ENCODE measurements around the gene USP25.
"Not testable (repeated sequence)": the region's sequence is repeated elsewhere in the genome, so short reads cannot be mapped to it uniquely, and the experiment has no call there.

Gene USP25

DNA sequence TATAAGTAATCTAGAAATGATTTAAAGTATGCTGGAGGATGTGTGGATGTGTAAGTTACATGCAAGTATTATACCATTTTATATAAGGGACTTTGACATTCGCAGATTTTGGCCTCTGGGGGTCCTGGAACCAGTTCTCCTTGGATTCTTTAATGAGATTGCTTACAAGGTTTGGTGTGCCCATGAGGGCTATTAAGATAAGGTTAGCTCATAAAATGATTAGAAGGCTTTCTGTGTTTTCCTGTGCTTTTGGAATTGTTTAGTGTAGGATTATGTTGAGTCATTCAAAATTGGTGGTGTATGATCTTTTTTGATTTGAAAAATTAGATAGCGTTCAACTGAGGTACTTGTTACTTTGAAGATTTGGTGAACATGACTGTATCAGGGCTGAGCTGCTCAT, 5.6 kb downstream of the USP25 start:
- no peak for DNase-seq

DNA sequence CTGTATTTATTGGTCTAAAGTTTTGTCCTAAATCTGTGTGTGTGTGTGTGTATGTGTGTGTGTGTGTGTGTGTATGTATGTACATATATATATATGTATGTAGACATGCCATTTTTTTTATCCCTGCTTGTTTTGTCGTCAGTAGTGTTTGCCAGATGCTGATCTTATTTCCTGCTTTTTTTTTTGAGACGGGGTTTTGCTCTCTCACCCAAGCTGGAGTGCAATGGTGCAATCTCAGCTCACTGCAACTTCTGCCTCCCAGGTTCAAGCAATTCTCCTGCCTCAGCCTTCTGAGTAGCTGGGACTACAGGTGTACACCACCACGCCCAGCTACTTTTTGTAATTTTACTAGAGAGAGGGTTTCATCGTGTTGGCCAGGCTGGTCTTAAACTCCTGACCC, 6.1 kb downstream of the USP25 start:
- not testable (repeated sequence) for DNase-seq

DNA sequence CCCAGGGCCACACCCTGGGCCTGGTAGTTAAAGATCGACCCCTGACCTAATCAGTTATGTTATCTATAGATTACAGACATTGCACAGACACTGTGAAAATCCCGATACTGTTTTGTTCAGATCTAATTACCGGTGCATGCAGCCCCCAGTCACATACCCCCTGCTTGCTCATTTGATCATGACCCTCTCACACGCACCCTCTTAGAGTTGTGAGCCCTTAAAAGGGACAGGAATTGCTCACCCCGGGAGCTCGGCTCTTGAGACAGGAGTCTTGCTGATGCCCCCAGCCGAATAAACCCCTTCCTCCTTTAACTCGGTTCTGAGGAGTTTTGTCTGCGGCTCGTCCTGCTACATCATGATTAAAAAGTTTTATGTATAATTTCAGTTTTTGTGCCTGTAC, 9.0 kb downstream of the USP25 start:
- DNase-seq, result not testable (repeated sequence)

DNA sequence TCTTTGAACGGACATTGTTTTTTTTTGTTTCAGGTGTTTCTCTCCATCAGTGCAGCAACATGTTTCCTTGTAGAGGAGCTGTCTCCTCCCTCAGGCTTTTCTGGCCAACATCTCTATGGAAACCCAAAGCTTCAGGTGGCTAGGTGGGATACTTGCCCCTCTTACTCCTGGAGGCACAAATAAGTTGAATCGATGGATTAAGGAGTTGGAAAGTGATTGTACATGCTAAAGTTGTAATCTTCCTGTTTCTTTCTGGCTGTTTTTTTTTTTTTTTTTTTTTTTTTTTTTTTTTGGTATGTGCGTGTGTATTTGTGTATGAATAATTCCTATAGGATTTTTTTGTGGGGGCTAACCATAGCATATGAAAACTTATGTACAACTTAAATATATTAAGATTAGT, 10.6 kb downstream of the USP25 start:
- DNase-seq, result no peak

DNA sequence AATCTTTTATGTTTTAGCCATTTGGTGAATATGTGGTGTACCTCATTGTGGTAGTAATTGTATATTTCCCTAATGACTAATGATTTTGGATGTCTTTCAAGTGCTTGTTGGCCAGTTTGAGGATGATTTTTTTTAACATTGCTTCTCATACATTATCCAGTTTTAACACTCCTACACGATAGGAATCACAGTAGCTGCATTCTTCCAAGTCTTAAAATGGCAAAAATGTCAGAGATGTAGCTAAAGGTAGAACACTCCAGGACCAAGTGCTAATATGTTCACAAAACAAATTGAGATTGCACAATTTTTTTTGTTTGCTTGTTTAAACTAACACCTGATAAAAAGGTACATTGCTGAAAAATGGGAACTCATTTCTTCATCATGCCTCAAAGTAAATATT, 11.7 kb downstream of the USP25 start:
- DNase-seq, result no peak

DNA sequence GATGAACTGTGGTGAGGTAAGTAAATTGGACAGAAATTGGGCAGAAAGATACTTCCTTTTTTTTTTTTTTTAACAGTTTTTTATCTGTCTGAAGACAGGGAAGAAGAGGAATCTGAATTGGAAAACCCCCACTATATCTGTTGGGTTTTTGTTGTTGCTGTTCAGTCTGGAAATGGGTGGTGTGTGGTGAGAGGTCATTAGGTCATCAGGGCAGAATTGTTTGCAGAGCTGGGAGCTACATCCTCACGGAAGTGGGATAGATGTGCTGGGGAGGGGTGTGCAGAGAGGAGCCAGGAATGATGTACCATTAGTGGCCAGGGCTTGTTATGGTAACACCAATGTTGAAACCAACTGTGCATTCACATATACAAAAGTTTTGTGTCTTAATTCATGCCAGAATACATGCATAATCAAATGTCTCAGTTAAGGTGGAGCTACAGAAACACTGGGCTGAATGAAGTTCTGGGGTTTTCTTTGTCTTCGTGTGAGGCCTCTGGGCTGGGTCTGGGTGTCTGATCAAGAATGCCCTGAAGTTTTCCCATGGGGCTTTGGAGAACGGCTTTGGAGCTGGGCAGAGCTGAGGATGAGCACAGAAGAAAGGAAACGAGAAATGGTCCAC, 12.4 kb downstream of the USP25 start:
- no peak for DNase-seq

DNA sequence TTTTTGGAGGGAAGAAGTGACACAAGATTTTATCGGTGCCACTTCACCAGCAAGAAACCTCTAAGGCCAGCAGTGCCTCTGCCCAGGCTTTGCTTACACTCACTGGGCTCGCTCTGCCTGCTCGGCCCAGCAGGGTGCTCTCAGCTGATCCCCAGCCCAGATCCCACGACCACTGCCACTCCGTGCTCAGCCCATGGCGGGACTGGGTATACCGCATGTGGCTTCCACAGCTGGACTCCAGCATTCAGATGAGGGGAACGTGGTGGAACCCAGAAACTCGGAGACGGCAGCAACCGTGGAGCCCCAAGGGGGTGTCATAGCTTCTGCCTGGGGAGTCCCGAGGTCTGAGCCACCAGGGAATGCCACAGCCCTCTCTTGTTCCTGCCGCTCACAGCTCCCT, 12.9 kb downstream of the USP25 start:
- DNase-seq, result no peak

DNA sequence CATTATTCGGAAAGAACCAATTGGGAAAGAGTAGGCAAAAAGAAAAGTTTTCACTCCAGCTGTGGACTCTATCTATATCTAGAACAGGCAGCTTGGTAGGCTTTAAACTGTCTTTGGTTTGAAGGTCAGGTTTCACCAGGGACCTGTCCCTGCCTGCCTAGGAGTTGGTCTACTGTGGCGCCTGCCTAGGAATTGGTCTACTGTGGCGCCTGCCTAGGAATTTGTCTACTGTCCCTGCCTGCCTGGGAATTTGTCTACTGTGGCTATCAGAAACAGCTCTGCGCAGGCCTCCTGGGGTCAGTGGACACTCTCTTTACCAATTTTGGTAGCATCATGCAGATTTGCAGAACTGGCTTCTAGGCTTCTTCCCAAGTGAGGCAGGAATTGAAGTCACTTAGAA, 13.8 kb downstream of the USP25 start:
- DNase-seq, result no peak

DNA sequence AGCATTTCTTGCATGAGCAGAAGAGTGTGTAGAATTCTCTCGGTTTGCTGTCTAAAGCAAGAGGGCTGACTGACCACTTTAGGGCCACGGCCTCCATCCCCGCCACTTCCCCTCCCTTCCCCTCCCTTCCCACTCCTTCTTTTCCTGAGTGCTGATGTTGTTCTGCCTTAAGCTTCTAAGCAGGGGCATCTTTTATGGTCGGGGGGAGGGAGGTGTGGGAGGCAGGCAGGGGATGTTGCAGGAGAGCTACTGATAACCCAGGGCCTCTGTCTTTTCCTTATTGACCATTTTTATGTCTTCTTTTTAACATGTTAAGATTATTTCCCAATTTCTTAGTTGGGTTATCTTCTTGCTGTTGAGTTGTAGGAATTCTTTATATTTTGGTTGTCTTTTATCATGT, 15.1 kb downstream of the USP25 start:
- DNase-seq, result no peak

DNA sequence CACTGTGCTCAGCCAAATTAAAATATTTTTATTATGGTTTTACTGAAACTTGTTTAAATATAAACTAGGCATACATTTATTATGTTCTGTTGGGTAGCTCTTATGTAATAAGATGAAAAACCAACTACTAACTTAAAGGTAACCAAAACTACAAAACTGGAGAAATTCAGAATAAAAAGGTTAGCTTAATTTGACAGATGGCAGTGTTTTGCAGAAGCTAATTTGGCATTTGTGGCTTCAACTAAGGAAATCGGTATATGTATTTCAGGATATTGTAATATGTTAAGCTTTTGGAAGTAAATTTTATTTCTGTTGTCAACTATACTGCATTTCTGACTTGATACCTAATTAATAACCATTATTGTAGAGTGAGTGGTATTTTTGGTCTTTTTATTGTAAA, 18.8 kb downstream of the USP25 start:
- no peak for DNase-seq

DNA sequence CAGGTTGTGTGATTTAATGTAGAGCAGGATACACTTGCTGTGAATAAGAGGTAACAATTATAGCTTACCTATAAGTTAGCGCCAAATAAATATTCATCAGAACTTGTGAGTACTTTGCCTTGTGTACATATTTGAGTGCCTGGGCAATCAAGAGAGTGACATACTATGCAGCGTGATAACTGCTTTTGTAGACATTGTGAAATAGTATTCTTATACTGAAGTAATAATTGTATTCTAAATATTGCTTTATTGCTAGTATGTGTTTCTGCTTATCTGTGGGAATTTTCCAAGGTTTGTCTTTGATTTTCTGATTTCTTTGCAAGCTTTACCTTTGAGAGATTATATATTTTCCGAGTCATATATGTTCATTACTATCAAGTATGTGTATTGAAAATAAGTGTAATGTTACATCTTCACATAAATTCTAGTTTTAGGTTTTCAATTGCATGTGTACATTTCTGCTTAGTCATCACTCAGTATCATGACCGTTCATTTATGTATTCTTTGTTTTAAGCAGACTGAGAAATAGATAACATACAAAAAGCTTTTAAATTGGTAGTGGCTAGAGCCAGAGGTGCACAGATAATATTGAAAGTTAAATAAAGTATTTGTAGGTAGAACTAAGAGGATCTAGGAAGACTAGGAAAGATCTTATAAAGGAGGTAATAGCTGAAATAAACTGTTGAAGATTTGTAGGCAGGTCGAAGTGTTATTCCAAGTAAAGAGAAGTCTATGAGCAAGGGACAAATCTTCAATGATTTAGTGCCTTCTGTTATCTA, 19.5 kb downstream of the USP25 start:
- DNase-seq, result no peak

DNA sequence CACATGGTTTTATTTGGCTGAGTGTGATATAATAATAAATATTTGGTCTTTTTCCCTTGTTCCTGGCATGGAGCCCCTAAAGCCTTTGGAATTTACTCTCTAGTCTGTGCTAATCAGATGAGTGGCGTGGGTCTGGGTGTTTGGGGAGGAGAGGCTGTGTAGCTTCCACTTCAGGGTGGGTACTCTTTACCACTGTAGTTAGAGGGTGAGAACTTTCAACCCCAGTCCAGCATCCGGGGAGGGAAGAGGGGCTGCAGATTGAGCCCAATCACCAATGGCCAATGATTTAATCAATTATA, 20.0 kb downstream of the USP25 start:
- no peak for DNase-seq

DNA sequence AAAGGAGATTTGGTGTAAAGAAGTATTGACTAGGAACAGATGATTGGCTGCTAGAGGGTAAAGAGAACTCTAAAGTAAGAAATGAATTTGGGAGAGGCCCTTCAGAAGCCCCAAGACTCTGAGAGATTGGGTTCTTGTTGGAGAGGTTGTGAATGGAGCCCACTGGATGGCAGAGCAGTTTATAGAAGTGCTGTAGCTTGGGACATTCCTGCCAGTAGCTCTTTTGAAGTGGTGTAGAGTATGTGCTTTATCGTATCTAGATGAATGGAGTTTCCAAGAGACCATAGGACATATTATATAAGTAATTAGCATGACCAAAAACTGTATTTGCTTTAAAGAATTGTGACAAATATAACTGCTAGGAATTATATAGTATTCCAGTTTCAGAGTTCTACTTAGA, 21.3 kb downstream of the USP25 start:
- no peak for DNase-seq

DNA sequence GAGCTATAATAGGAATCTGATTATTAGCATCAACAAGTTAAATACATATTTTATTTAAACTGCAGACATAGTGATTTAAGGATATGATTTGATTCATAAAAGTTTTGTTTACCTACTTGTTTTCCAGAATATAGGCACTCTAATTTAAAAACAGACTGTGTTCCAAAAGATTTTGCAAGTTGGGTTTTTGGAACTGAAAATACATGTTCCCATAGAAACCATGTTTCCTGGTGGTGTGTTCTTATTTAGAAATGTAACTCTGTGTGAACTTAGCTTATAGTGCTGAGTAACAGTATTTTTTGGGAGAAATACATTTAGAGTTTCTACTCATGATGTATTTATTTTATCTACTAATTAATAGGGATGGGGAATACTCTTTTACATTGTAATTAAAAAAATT, 21.8 kb downstream of the USP25 start:
- no peak for DNase-seq

DNA sequence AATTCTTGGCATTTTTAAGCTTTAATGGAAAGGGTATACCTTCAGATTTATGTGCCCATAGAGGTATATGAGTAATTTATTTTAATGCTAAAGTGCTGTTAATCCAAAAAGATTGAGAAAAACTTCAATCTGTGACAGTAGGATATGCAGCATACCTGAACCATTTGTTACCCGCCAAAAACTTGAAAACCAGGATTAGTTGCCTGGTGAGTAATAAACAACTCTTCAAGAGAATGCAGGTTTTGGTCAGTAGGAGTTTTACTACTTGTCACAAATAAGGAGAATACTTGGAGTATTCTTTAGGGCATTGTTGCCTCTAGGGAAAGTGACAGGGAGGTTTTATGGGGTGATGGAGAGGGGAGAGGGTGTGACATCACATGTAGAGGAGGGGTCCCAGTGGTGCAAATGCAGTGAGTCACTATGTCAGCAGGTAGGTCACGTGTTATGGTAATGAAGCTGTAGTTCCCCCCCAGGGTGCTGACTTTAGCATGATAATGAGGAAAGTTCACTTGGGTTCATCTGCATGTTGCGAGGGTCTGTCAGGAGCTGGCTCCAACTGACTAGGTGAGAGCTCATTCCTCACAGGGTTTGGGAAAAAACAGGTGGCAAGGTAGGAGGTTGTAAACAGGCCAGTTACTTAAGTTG, 23.1 kb downstream of the USP25 start:
- no peak for DNase-seq

DNA sequence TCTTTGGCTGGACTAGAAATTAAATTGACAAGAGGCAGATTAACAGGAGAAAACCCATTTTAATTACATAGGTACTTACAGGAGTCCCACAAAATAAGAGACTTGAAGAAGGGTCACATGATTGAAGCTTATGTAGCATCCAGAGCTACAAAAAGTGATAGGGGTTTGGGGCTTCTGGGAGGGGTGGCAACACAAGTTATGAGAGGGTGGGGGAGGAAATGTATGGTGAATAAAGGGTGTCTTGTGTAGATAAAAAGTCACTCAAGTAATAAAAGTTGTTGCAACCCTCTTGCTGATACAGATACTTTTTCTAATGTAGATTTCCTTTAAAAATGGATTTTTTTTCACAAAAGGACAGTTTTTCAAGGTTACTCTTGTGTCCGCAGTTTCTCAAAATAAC, 24.0 kb downstream of the USP25 start:
- DNase-seq, result no peak

DNA sequence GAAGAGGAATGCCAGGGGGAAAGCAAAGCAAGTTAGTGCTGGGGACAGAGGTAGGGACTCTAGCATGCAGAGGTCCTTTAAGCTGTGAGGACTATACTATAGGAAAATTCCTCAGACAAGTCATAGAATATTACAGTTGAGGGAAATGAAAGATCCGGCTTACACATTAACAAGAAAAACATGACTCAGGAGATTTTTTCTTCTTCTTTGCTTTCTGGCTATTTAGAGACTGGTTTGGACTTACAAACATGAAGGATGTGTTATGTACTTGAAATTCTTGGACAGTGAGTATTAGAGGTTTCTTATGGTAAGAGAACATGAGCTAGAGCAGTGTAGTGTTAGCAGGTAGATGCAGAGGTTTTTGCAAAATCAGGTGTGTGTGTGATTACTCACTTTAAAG, 24.9 kb downstream of the USP25 start:
- no peak for DNase-seq

DNA sequence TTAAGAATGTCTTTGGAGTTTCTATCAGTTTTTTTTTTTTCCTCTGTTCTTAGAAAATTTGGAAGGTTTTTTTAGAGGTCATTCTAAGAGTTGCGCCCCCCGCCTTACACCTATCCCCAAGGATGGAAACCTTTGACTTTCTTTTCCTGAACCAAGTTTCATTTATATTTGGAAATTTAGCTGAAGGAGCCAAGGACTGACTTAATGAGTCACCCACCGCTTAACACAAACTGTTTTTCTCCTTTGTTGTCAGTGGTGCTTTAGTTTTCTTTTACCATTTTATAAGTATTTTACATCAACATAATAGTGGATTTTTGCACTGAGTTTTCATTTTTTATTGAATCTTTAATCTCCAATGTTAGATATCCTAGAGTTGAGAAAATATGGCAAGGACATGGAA, 25.3 kb downstream of the USP25 start:
- DNase-seq, result no peak

DNA sequence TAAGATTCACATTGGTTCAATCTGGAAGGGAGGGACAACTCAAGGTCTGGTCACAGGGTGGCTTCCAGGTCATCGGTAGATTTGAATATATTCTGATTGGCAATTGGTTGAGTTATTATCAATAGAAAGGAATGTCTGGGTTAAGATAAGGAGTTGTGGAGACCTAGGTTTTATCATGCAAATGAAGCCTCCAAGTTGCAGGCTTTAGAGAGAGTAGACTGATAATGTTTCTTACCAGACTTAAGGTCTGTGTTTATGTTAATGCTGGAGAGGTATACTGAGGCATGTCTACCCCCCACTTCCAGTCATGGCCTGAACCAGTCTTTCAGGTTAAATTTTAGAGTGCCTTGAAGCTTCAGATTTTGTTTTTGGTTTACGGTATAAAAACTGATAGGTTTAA, 29.7 kb downstream of the USP25 start:
- DNase-seq, result no peak

DNA sequence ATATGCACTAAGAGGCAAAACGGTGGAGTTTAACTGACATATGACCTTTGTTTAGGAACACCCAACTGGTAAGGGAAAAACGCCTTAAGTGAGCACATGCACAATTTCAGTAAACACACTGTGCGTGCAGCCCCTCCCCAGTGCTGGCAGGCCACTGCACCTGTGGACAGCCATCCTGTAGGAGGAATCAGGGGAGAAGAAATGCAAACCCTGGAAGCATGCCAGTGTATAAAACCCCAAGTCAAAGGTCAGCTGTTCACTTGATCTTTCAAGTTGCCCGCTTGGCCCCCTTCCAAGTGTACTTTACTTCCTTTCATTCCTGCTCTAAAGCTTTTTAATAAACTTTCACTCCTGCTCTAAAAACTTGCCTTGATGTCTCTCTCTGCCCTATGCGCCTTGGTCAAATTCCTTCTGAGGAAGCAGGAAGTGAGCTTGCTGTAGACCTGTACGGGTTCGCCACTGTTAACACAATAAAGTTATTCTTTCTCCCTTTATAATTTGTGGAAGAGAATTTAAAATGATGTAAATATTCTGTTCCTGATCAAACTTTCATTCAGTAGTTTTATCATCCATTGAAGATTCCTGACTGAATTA, 31.8 kb downstream of the USP25 start:
- no peak for DNase-seq

DNA sequence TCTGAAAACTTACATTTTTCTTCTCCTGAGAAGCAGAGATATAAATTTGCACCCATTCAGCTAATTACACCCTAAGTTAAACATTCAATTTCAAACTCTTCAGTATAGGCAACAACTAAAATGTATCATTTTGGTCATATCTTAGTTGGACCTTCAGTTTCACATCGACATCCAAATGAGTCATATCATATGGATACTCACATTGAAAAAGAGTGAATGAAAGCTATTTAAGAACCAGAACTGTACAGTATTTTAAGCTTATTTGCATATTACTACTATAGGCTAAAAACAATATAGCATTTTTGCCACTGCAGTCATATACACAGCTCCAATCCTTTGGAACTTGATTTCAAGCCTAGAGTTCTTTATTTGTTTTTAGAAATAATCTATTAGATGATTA, 33.6 kb downstream of the USP25 start:
- DNase-seq, result no peak

DNA sequence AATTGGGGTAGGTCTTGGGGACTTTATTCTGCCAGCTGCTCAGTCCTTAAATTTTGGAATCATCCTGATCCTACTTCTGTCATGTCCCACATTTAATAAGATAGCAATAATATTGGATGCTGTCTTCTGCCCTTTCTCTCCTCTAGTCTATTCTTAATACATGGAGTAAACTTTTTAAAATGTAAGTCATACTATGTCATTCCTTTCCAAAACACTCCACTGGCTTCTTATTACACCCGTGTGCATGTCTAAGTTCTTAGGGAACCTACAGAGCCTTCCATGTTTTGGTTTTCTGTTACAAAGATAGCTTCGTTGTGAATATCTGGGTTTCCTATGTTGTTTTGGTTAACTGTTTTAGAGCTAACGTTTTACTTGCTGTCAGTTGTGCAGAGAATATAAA, 35.1 kb downstream of the USP25 start:
- no peak for DNase-seq

DNA sequence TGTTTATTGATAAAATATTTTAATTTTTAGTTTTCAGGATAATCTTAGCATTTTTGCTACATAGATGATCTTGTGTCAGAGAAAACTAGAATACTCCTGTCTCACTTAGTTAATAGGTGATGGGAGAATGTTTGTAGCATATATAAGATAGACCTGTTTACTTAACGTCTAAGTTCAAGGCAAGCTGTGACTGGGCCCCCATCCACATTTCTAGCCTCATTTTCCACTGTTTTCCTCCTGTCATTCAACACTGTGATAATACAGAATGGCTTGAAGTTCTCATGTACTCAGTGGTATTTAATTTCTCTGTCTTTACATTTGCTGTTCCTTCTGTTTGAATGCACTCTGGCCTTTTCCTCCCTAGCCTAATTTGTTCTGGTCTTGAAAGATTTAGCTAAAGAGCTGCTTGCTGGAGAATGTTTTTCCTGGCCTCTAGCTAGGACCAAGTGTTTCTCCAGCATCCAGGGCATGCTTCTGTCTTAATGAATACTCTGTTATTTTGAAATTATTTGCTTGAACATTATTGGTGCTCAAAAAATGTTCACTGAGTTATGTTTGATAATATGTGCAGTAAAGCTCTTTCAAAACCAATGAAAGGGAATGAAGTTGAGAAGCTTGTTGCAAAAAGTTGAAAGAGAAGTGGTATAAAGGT, 37.3 kb downstream of the USP25 start:
- DNase-seq, result no peak

Data from activated CD4-positive, alpha-beta T cell treated with anti-CD3 and anti-CD28 coated beads, Interleukin-2, amount 50 U/mL, for 48 hours (primary cell).